Measurements from ENCODE around the gene SAMD10. TPM values are rescaled to one million over a fixed set of nuclear protein-coding genes. Genes with fewer than 3 reads are reported as not detected.

SAMD10 gene
- total RNA-seq, 4 donors from 2014 or later: 5.9 to 86.2 (median 19.4) TPM

DNA sequence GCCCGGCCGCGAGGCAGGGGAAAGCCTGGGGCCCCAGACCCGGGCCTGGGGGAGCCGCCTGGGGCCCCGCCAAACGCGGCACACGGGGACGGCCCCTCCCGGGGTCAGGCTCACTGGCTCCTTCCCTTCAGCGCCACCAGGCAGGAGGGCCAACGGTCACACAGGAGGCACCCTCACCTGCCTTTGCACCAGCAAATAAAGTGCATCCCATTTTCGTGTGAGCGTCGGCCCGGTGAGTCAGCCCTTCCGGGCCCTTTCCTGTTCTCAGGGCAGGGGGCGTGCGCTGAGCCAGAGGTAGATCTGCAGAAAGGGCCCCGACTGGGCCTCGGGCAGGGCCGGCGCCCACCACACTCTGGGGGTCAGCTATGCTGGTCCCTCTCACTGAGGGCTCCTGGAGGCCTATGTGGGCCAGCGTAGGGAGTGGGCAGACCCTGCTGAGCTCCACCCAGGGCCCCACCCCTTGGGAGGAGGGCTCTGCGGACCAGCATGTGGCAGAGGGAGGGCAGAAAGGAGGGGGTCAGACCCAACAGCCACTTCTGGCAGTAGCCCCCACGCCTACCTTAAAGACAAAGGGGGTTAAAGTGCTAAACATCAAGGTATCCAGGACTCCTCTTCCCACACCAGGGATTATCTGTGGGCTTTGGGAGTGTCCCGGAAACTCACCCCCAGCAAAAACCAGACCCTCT is 22.3 kb downstream of the SAMD10 start:
- TF ChIP-seq, protein P1, sequence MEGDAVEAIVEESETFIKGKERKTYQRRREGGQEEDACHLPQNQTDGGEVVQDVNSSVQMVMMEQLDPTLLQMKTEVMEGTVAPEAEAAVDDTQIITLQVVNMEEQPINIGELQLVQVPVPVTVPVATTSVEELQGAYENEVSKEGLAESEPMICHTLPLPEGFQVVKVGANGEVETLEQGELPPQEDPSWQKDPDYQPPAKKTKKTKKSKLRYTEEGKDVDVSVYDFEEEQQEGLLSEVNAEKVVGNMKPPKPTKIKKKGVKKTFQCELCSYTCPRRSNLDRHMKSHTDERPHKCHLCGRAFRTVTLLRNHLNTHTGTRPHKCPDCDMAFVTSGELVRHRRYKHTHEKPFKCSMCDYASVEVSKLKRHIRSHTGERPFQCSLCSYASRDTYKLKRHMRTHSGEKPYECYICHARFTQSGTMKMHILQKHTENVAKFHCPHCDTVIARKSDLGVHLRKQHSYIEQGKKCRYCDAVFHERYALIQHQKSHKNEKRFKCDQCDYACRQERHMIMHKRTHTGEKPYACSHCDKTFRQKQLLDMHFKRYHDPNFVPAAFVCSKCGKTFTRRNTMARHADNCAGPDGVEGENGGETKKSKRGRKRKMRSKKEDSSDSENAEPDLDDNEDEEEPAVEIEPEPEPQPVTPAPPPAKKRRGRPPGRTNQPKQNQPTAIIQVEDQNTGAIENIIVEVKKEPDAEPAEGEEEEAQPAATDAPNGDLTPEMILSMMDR (IDR thresholded peaks at IDR 0.05): peak in 2 of 5 experiments; percentile 7 to 49
- TF ChIP-seq POLR2A (IDR thresholded peaks at IDR 0.05): peak; percentile 78
- TF ChIP-seq EP300 (IDR thresholded peaks at IDR 0.05; ENCODE audit: low read depth): no peak
- TF ChIP-seq POLR2AphosphoS5 (IDR thresholded peaks at IDR 0.05): peak; percentile 64 to 79 (median 67)
- H3K9me3 ChIP-seq: no peaks in the 10 kb centered on the region
- WGBS, 2 donors (ENCODE audit: low coverage in 1 of 2): 0 to 2% methylated on average over 3 to 28 of the region's 28 CpGs
- intact Hi-C loops (cut with DNase I; ENCODE audit: low total_unique reads) (no loop called here), in situ Hi-C loops (cut with MboI; ENCODE audit: low pct_ligation_motif_present in 1 of 4, low pct_unique_long_range_greater_than_20kb in 1 of 4, low sequenced_read_pairs in 3 of 4) (no loop called here)
- no peaks in the 10 kb centered on the region for H3K27me3 ChIP-seq
- H3K4me3 ChIP-seq: peak overlapping the region; percentile 45 to 93 (median 72)
- peaks cover 29 to 49% (median 43%) of the 10 kb centered on the region in 4 donors for H3K4me1 ChIP-seq
- H3K27ac ChIP-seq: peak overlapping the region; percentile 89 to 97 (median 92)
- DNase-seq: peak; percentile 87
- H3K36me3 ChIP-seq: no peaks in the 10 kb centered on the region

DNA sequence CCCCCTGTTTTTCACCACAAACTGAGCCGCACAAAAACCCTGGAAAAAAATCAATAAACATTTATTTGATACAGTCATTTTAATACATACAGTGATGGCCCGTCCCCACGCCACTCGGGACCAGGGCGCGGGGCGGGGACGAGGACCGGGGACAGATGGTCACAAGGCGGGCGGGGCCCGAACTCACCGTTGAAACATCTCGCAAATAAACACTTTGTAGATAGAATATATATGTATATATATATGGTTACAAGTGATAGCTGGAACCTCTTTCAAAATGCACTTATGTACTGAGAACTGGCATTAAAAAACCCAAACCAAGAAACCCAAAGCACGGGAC is 22.8 kb downstream of the SAMD10 start:
- no peak for DNase-seq
- Histone ChIP-seq H3K9me3 (no peaks in the 10 kb centered on the region), H3K27me3 (no peaks in the 10 kb centered on the region), H3K27ac (peak overlapping the region; percentile 89 to 97 (median 92)), H3K4me1 (peaks cover 34 to 54% (median 48%) of the 10 kb centered on the region in 4 donors), H3K4me3 (peak overlapping the region; percentile 45 to 93 (median 72)), H3K36me3 (no peaks in the 10 kb centered on the region)
- intact Hi-C loops (cut with DNase I; ENCODE audit: low total_unique reads): no loop called here
- TF ChIP-seq, protein P1 (IDR thresholded peaks at IDR 0.05): no peak
- in situ Hi-C loops (cut with MboI; ENCODE audit: low pct_ligation_motif_present in 1 of 4, low pct_unique_long_range_greater_than_20kb in 1 of 4, low sequenced_read_pairs in 3 of 4): no loop called here
- WGBS, 2 donors (ENCODE audit: low coverage in 1 of 2): 0% methylated on average over 14 to 15 of the region's 15 CpGs

DNA sequence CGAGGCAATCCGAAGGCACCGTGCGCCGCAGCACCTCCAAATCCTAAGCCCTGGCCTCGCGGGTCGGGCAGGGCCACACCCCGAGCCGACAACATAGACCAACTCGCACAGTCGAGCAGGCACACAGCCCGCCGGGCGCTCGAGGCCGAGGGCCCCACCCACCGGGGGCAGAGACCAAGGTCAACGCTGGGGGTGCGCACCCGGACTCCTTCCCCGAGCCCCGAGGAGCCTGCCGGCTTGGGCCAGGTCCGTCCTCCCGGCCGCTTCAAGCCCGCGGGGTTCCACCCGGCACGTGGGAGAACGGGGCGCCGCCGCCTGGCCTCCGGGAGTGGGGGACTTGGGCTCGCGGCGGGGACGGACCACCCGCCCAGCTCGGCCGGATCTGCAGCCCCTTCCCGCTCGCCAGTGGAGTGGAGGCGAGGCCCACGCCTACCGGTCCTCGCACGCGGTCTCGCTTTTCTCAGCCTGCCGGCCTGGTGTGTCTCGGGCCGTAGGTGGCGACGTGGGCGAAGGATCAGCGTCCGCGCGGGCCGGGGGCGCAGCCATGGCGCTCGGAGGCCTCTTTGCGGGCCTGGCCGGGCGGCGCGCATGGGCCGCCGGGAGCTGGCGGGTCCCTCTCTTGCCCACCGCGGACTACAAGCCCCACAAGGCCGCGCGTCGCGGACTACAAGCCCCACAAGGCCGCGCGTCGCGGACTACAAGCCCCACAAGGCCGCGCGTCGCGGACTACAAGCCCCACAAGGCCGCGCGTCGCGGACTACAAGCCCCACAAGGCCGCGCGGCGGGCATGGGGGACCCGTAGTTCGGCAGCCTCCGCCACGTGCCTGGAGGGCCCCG is 23.4 kb downstream of the SAMD10 start, which contains the start of gene UCKL1:
TSS of gene UCKL1 (minus strand) at position 590 of the 837 bp plus-strand sequence. CDS start at position 546, 44 bp downstream.
- in situ Hi-C loops (cut with MboI; ENCODE audit: low pct_ligation_motif_present in 1 of 4, low pct_unique_long_range_greater_than_20kb in 1 of 4, low sequenced_read_pairs in 3 of 4): no loop called here

More for the DNA sequence above, 23.4 kb downstream of the SAMD10 start, which contains the start of gene UCKL1:
- peak; percentile 94 for DNase-seq
- Histone ChIP-seq H3K36me3 (no peaks in the 10 kb centered on the region), H3K27ac (peak within 1 kb of the TSS; percentile 94 to 97 (median 95)), H3K27me3 (no peaks in the 10 kb centered on the region), H3K4me3 (peak within 1 kb of the TSS; percentile 58 to 93 (median 87)), H3K4me1 (peaks cover 38 to 59% (median 54%) of the 10 kb centered on the region in 4 donors), H3K9me3 (no peaks in the 10 kb centered on the region)
- 1% methylated on average over 71 of the region's 105 CpGs; no CpG with 5 or more reads in 1 of the 2 donors for WGBS, 2 donors (ENCODE audit: low coverage in 1 of 2)
- TF ChIP-seq, protein P1 (IDR thresholded peaks at IDR 0.05): no peak
- TF ChIP-seq POLR2A (IDR thresholded peaks at IDR 0.05): peak; percentile 86
- TF ChIP-seq EP300 (IDR thresholded peaks at IDR 0.05; ENCODE audit: low read depth): no peak
- peak; percentile 41 to 92 (median 81) for TF ChIP-seq POLR2AphosphoS5 (IDR thresholded peaks at IDR 0.05)
- intact Hi-C loops (cut with DNase I; ENCODE audit: low total_unique reads): no loop called here

All from transverse colon (tissue), 4 donors.